GM19240 (cell line): ENCODE data around the gene CREB5.
"Not testable (repeated sequence)": the region's sequence is repeated elsewhere in the genome, so short reads cannot be mapped to it uniquely, and the experiment has no call there.

Experiments used
- DNase-seq: peaks from one replicate; pipeline ENCODE4 v3.0.0; 2011; ENCODE audit warnings: low spot score; ENCODE audit not compliant: insufficient read length

CREB5 gene

DNA sequence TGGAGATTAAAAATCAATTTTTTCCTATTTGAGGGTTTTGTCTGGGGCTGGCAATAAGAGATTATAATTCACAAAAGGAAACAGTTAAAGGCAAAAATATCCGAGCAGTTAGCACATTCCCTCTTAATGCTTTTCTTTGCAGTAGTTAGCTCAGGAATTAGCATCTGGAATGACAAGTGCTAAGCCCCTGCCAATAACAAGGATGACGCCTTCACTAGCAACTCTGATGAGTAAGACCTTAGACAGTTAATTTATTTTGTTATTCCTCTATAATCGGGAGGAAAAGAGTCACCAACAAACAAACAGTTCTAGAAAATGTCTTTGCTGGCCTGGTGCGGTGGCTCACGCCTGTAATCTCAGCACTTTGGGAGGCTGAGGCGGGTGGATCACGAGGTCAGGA, 394.5 kb downstream of the CREB5 start:
- DNase-seq, result no peak

DNA sequence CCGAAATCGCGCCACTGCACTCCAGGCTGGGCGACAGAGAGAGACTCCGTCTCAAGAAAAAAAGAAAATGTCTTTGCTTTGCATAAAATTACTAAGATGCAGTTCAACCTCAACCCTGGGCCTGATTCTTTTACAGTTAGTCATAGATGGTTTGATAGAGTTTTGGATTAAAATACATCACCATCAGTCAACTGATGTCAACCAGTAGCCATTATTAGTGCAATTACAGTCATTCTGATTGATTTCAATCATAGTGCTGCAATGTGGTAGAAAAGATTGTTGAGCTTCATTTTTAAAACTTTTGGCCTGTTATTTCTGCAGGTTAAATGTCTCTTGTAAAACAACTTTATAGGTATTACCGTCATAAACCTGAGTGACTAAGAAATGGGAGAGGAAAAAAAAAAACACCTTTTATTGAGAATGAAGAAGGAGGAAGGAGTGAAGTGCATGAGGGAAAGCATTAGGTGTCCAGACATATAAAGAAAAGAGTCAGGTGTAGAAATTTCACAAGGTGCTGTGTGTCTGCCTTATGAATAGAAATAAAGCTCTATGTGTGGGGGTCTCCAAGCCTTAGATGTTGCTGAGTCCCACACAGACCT, 395.2 kb downstream of the CREB5 start:
- DNase-seq, result no peak

DNA sequence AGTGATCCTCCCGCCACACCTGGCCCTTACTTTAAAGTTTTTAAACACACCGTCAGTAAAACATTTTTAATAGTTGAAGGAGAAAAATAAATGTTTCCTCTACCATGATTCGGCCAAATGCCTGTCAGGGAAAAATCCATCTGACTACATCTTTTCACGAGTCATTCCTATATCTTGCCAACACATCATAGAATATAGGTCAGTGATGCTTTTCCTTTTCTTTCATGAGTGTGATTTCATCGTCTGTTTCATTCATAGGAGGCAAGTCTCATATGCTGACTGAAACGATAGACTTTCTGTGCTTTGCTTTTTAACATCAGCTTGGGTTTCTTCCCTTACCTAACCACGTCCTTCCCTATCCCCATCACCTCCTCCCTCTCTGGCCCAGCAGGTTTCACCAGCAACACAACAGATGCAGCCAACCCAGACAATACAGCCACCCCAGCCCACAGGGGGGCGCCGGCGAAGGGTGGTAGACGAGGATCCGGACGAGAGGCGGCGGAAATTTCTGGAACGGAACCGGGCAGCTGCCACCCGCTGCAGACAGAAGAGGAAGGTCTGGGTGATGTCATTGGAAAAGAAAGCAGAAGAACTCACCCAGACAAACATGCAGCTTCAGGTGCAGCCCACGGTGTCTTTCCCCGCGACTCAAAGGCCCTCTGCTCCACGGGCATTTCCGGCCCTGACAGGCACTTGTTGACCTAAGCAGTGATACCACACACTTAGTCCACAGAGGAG, 396.6 kb downstream of the CREB5 start:
- DNase-seq, result no peak

DNA sequence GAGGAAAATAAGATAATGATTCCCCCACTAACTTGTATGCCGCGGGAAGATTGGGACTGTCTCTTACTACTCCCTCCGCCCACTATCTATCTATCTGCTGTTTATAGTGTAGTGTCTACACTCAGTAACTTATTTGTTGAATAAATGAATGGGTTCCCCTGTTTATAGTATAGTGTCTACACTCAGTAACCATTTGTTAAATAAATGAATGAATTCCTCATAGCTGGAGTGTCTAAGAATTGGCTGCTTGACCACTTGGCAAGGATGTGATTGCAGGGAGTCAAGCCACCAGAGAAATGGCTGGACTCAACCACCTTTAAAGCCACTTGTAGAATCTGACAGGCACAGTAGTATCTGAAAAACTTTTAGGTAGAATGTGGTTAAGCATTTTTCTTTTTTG, 398.7 kb downstream of the CREB5 start:
- DNase-seq, result no peak

DNA sequence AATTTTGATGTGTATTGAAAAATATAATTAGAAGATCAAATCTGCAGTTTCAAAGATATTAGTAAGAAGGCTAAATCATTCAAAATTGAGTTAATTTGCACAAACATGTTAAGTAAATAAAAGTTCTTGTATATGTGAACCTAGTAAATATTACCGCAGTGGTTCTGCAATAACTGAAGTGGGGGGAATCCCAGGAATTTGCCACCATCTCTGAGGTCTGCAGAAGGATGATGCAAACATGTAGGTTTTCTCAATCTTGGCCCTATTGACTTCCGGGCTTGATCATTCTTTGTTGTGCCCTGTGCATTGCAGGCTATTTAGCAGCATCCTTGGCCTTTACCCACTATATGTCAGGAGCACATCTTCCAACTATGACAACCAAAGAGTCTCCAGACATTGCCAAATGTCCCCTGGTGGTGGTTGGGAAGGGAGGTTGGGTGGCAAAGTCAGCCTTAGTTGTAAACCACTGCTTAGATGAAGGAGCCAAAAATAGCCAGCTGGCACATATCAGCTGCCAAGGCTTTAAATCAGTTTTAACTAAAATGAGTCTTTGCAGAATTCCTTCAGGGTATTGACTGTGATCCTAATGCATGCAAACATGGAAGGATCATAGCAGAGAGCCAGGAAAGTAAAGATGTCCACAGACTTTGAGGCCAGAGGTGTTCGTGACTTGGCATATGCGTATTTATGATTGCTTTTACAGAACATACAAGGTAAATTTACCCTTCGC, 399.5 kb downstream of the CREB5 start:
- DNase-seq, result no peak

DNA sequence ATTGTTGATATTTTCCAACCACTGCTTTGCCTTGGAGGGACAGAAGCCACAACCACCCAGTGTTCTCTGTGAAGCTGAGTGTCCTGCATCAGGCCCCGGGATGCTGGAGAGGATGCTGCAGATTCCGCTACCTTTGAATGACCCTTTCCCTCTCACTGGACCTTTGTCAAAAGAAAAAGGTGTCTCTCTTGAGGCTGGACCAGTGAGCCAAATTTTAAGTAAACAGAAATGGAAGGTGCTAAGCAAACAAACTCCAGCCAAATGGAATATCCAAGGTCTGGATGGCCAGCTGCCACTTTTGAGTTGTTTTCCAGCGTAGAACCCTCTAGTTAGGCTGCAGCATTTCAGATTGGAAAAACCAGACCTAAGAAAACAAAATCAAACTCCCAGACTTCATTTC, 400.3 kb downstream of the CREB5 start:
- DNase-seq, result no peak

DNA sequence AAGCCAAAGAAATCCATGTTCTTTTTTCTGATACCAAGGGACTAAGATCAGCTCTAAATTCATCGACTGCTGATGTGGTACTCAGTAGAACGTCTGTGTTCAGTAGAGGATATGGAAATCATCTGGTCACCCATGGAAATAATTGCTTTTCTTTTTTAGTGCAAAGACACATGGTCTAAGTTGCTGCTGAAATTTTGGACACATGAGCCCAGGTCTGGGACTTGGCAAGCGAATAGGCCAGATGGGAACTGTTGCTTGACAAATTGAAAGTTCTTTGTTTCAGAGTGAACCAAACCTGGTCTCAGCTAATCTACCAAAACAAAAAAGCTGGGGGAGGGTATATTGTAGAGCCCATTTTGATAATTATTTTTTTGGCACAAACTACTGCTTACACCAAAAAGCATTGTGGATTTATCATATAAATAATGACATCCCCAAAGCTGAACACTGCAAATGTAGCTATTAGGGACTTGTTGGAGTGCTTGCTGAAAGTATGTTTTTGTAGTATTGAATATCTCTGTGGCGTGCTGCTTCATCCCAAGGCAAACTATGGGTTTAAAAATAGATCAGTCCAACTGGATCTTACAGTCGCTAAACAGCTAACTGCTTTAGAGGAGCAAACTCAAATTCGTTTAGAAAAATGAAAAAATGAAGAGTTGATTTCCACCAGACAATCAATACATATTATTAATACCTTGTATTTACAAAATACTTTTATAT, 401.1 kb downstream of the CREB5 start:
- no peak for DNase-seq

DNA sequence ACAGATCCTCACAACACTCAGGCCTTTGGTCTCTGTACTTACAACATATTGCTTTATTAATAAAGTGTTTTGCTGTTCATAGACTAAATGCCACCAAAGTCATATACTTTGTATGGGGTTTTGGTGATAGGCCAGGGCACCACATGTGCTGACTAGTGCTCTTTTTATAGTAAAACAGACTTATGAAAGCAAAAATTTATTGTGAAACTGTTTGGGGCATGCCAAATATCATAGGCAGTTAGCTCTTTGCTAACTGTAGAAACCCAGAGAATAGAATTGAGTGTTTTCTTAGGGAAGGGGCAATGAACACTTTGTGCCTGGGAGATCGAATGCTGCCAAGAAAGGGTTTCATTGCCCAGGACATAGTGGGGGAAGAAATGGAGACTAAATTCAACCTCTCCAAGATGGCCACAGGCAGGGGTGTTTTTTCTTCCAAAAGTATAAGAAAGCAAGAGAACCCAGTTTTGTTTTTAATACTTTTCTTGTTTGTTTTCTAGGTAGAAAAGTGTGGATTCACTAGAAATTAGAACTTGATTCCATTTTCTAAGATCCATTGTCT, 403.1 kb downstream of the CREB5 start:
- DNase-seq, result no peak

DNA sequence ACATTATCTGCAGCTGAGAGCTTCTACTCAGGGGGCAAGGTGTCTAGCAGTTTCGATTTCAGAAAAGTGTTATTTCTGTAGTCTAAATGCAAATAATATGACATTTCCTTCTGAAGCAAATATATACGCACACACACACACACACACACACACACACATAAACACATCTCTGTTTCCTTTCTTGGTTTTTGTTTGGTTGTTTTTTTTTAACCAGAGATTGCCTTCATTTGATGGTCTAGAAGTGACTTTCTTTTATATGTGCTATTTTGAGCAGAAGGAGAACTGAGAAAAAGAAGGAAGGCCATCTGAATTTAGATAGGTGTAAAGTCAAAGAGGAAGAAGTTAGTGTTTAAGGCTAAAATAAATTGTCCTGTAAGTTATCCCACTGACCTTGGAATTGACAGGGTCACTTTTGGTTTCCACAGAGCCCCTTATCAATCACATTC, 403.6 kb downstream of the CREB5 start:
- DNase-seq, result no peak

DNA sequence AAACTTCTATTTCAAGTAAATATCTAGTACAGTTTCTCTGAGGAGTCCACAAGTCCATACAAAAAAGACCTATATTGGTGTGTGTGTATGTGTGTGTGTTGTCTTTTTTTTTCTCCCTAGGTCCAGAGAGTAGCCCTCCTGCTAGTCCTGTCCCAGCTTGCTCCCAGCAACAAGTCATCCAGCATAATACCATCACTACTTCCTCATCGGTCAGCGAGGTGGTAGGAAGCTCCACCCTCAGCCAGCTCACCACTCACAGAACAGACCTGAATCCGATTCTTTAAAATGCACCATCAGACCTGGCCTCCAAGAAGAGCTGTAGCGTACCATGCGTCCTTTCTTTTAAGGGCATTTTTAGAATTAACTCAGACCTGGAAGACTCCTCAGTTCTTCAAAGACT, 406.7 kb downstream of the CREB5 start:
- DNase-seq, result no peak

DNA sequence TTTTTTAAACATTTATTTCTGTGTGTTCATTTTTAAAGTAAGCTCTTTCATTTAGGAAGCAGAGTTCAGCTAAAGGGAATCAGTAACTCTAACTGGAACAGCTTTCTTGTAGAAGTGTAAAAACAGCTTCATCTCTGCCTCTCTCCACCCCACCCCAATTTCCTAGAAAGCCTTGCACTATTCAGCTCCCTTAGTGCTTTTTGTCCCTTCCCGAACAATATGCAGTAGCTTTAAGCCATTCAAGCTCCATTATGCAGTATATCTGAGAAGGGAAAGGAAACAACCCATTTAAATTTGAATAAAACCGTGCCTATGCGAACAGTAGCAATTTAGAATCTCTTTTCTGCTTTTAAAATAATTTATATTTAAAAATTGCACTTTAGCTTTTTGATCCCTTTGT, 411.3 kb downstream of the CREB5 start:
- DNase-seq, result no peak

DNA sequence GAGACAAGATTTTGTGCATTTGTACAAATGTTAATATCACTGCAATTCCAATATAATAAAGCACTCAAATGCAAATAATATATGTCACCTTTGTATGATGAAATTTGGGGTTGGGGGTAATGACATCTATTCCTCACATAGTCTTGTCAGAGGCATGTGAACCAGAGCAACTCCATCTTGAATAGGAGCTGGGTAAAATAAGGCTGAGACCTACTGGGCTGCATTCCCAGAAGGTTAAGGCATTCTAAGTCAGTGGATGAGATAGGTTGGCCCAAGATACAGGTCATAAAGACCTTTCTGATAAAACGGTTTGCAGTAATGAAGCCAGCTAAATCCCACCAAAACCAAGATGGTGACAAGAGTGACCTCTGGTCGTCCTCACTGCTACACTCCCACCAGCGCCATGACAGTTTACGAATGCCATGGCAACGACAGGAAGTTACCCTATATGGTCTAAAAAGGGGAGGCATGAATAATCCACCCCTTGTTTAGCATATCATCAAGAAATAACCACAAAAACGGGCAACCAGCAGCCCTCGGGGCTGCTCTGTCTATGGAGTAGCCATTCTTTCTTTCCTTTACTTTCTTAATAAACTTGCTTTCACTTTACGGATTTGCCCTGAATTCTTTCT, 413.6 kb downstream of the CREB5 start:
- not testable (repeated sequence) for DNase-seq

DNA sequence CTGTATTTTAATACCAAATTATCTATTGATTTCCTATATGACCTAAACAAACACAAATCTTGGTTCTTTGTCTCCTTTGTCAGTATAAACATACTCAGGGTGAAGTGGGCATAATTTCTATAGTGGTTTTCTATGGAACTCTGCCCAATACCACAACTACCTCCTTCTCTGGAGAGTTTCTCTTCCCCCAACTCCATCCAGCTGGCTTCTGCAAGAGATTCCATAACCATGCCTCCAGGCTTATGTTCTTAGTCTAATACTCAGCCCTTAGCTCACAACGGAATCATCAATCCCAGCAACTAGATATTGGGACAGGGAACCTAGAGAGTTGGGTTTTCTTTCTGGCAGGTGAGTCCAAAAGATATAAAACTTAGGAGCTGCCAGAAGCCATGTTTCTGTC, 418.5 kb downstream of the CREB5 start:
- no peak for DNase-seq

DNA sequence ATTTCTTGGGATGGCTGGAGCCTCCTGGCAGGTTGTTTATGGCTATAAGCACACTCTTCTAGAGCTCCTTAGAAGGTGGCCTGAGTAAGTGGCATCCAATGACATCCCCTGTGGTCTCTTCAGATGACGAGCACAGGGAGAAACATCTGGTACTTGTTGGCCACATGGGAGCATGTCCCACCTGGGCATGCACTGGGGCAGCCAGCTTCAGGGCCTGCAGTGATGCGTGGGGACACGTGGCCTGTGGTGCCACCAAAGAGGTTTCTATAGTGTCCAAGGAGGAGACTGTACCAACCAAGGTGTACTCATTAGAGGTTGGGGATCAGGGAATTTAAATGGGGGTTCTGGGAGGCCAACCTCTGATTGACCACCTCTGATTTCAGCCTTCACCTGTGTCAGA, 420.4 kb downstream of the CREB5 start:
- DNase-seq, result no peak

DNA sequence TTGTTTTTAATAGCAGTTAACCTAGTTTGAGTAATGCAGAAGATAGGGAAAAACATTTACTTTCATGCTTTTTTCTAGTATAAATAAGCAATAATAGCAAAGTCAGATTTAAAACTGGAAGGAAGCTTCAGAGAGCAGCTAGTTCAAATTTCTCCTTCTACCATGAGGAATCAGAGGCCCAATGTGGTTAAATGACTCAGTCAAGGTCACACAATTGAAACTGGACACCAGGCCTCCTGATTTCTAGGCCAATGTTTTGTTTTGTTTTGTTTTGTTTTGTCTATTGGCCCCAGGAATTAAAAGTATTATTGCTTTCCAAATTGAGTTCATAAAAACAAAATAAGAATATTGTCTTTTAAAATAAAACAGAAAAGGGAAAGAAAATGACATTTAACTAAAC, 423.5 kb downstream of the CREB5 start:
- DNase-seq, result no peak

DNA sequence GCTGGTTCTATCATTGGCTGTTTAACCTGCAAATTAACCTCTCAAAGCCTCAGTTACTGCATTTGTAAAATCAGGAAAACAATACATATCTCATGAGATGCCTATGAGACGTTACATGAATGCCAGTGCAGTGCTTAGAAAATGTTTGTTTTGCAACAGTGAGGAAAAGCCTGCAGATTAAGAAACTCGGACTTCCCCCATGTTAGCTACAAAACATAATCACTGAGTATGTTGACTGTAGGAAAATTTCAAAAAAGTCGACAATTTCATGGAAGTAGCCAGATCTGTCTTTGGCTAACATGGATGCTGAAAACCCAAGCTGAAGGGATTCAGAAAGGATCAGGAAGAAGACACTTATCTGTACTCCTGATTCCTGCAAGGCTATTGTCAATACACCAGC, 424.4 kb downstream of the CREB5 start:
- DNase-seq, result no peak

DNA sequence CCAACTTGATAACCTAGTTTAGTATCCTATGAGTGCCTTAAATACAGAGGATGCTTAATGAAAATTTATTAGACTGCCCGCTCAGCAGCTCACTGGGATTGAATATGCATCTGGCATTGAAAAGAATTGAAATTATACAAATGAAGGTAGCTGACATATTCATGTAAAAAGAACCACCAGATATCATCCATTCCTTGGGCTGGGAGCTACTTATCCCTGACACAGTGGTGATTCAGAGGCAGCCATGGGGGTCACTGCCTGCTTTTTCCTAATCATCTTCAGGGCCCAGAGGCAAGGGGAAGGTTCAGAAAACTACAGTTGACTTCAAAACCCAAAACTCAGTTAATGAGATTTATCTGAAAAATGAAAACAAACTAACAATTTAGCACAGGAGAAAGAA, 424.9 kb downstream of the CREB5 start:
- DNase-seq, result no peak

DNA sequence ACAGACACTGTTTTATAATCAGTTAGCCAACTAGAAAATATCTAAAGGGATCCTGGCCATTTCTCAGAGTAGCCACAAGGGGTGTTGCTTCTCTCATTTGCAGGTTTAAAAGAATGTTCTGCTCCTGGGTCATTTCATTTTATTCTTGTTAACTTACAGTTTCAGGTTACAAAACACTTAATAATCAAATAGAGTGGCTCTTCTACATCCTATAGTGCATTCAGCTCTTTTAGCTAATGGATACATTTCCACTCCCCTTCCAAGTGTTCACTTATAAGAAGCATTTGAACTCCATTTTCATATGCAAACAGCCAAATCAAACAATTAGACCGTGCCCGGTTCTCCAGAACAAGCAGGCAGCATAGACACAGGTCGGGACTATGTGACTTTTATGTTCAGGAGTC, 428.3 kb downstream of the CREB5 start:
- DNase-seq, result no peak

DNA sequence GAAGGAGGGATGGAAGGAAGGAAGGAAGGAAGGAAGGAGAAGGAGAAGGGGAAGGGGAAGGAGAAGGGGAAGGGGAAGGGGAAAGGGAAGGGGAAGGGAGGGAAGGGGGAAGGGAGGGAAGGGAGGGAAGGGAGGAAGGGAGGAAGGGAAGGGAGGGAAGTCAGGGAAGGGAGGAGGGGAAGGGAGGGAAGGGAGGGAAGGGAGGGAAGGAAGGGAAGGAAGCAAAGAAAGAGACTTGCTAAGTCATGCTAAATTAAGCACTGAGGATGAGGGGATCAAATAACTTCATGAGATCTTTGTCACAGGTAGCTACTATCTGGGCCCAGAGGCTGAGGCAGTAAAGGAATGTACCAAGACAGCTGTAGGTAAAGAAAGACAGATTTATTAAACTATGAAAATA, 429.4 kb downstream of the CREB5 start:
- no peak for DNase-seq

DNA sequence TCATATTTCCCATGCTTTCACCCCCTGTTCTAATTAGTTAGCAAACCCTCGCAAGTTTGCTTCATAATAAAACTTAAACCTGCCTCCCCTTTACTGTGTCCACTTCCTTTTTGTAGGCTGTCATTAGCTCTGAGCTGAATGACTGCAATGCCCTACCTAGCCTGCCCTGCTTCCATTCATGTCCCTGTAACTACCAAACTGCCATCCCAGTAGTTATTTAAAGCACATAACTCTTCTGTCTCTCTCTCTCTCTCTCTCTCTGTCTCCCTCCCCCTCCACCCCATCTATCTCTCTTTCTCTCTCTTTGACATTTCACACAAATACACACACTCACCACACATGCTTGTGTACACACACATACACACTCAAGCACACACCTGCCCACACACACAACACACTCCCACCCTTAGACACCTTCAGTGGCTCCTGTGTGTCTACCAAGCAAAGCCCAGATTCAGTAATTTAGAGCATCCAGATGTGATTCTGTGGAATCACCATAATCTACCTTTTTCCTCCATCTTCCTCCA, 430.5 kb downstream of the CREB5 start:
- no peak for DNase-seq

DNA sequence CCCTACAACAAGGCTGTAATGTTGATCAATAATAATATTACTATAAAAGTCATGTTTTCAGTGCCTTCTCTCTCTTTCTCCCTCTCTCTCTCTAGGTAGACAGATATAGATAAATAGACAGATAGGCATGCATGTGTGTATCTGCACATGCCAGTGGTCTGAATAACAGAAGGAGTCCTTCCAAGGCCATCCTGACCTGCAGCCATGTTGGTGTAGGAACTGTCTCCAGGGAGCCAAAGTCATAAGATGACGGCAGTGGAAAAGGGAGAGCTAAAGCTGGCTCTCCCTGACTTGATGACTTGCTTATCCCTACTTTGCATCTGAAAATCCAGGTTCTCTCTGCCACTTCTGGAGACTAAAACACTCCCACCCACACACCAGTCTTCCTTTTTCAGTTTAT, 432.8 kb downstream of the CREB5 start:
- no peak for DNase-seq
